GM18907 (cell line): ENCODE results near the gene FAM180A.
"Not testable (repeated sequence)": the region's sequence is repeated elsewhere in the genome, so short reads cannot be mapped to it uniquely, and the experiment has no call there.

Experiments used
- ATAC-seq: cut with Tn5 transposase; IDR thresholded peaks from one replicate; pipeline ENCODE4 v1.9.1; 2021; ENCODE audit warnings: mild to moderate bottlenecking, moderate library complexity; ENCODE audit not compliant: unreplicated experiment

Gene FAM180A

GRCh38 chr7:135748770-135749169, at the start of gene FAM180A:
Gene FAM180A, minus strand, starts transcription at chr7:135748813. Its CDS starts 233 bp downstream, at chr7:135748580.
- ATAC-seq = no peak

GRCh38 chr7:135798095-135798494, 49.5 kb upstream of the FAM180A start:
- no peak for ATAC-seq

- ATAC-seq = no peak
These were observed 47.4 kb upstream of the FAM180A start for GRCh38 chr7:135795846-135796570.

GRCh38 chr7:135793841-135794240, 45.2 kb upstream of the FAM180A start:
- no peak for ATAC-seq

DNA sequence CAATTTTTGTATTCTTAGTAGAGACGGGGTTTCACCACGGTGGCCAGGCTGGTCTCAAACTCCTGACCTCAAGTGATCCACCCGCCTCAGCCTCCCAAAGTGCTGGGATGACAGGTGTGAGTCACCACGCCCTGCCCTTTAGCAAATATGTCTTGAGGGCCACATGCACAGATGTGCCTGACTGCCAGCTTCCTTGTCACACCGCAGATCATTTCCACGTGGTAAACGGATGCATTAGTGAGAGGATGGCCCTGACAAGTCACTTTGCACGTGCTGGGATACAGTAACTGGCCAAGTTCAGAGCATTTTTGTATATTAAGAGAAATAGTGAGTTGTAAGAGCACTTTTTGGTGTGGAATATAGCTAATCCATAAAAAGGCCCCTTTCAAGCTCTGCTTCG, 44.3 kb upstream of the FAM180A start:
- no peak for ATAC-seq

GRCh38 chr7:135792363-135792668, 43.7 kb upstream of the FAM180A start:
- no peak for ATAC-seq

GRCh38 chr7:135791543-135792362, 43.1 kb upstream of the FAM180A start:
- no peak for ATAC-seq

GRCh38 chr7:135790371-135790977, 41.9 kb upstream of the FAM180A start:
- no peak for ATAC-seq

DNA sequence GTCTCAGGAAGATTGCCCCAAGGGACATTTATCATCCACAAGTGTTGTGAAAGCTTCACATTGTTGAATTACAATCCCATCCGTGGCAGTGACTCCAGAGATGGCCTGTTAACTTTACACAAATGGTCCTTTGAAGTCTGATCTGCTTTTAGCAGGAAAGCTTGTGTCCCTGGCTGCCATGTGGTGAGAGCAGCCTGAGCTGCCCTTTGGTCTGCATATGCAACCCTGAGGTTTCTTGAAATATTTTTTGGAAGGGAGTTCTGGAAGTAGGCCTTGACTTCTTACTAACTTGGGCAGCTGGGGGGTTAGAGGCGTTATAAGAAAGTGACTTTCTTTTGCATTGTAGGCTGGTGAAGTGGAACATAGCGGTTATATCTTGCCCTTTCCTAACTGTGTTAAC, 41.3 kb upstream of the FAM180A start:
- no peak for ATAC-seq

DNA sequence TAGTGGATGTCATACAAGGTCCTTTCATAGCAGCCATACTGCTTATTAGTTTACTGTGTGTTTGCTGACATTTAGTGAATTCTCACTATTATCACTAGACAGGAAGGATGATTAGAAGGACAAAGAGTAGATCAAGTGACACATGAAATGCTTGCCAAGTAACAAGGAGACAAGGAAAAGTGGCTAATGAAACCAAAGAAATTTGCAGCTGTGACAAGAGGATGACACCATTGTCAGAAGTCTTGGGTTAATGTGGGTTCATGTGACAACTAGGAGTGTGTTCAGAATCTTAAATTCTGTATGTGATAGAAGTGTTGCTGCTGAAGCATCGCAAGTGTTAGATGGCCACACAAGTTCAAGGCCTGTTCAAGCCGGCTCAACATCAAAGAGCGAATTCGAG, 40.8 kb upstream of the FAM180A start:
- ATAC-seq = no peak

DNA sequence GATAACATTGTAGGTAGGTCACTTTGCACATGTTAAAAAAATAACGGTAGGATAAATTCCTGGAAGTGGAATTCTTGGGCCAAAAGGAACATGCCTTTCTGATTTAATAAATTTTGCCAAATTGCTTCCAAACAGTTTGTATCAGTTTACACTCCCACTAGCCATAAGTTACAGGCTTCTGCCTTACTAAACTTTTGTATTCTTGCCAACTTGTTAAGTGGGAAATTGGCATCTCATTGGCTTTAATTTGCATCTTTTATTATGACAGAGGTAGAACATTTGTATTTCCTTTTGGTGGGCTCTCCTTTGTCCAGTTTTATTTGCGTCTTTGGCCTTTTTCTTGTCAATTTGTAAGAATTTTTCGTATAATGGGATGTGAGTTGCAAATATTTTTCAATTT, 38.3 kb upstream of the FAM180A start:
- no peak for ATAC-seq

DNA sequence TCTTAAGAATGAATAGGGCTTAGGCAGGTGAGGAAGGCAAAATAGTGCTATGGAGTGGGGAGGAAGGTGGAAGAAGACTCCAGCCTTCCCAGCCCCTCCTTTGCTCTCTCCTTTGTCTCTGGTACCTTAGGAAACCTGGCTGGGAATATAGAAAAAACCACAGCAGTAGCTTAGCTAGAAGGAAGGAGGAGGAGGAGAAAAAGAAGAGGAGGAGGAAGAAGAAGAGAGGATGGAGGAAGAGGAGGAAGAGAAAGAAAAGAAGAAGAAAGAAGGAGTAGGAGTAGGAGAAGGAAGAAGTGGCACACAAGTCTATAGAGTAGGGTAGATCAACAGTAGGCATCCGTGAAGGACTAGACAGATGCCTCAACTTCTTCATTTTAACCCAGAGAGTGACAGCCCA, 36.5 kb upstream of the FAM180A start:
- ATAC-seq = no peak

- ATAC-seq = no peak
These were observed 35.4 kb upstream of the FAM180A start for GRCh38 chr7:135784013-135784412.

DNA sequence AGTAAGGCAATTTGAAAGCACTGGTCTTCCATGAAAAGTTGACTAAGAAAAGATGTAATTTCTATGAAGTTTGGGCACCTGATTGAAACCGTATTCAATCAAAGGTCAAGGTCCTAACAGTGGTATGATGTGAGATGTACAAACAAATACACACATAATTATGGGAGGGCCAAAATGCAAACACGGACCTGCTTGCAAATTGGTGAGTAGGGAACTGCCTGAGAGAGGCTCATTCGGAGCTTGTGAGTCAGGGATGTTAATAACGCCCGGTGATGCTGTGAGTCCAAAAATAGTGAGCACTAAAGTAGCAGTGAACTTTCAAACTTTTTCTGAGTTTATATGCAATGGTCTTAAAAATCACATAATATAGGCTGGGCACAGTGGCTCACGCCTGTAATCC, 34.2 kb upstream of the FAM180A start:
- ATAC-seq = no peak

DNA sequence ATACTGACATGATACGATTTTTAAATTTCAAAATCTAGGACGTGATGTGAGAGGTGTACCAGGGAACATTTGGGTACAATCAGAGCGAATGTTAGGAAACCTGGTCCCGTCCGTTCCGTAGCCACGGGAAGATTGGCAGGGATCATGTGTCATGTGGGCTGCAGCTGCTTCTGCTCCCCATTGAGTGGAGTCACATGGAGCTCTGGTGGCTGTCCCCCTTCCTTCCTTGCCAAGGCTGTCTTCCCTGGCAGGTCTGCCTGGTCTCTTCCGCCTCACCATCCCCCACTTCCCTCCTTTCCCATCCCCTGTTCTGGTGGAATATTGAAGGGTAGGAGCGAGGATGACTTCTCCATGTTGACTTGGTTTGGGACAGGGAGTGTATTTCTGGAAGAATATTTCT, 33.8 kb upstream of the FAM180A start:
- no peak for ATAC-seq

- no peak for ATAC-seq
These were observed 29.2 kb upstream of the FAM180A start for GRCh38 chr7:135777626-135778398.

GRCh38 chr7:135775915-135776314, 27.3 kb upstream of the FAM180A start:
- ATAC-seq = not testable (repeated sequence)

DNA sequence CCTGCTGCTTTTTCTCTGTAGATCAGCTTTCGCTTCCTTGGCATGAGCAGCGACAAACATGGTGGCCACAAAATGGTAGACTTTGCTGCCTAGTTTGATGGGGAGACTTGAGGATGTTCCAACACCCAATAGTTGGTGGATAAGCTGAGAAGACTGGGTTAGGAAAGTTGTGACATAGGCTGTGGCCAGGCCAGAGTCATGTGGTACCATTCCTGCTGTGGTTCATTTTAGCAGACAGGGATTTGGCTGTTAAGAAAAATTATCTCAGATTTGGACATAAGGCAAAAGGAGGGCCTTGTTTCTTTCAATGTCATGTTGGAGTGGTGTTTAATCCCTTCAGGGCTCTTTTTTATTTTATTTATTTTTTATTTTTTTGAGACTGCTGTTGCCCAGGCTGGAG, 26.6 kb upstream of the FAM180A start:
- ATAC-seq = no peak

DNA sequence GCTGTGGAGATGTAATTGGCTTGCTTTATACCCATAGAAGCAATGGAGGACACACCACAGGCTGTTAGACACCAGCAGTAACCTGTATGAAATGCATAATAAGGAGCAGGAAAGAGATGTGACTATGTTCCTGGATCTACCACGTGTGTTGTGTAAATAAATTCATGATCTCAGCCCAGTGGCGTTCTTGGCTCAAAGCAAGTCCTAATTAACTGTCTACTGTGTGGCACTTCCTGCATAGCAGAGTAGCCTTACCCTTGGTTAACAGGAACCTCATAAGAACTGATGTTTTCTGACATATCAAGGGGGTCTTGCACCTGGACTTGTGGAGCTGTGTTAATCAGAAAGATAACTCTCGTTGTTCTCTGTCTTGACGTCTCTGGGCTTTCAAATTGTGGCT, 25.7 kb upstream of the FAM180A start:
- ATAC-seq = no peak

- ATAC-seq = no peak
These were observed 24.9 kb upstream of the FAM180A start for GRCh38 chr7:135773464-135773863.

DNA sequence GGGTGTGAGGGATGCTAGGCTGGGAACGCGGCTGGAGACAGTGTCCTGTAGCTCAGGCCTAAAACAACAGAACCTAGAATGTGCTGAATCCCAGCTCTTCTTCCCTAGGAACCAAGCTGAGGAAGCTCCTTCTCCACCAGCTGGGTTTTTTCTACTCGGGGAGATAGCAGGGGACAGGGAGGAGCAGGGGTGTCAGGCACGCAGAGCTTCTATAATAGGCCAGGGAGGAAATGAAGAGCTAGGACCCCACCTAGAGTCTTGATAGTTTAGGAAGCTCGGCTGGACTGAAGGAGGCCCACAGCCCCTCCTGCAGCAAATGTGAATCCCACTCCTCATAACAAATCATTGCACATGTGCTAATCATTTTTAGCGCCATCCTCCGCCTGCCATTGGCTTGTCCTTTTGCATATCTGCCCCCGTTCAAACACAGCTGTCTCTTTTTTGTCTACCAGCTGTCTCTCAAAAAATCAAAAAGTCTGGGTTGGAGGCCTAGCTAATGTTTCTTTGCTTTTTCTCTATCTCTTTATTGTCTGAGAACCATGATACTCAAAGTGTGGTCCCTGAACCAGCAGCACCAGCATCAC, 24.1 kb upstream of the FAM180A start:
- no peak for ATAC-seq
